22Rv1 (cell line): ENCODE results near the gene RNASE4.
A peak's percentile ranks its signal among the peaks of the same experiment; 100 is the strongest.

Source experiments
- H3K27ac ChIP-seq: fragments of 450-650 bp; 2 replicates; pipeline ENCODE4 v1.5.1; 2017
- ZFX ChIP-seq: fragments of 450-650 bp; IDR thresholded peaks from 2 replicates; pipeline ENCODE4 v1.6.1; 2017; ENCODE audit warnings: antibody characterized with exemption, borderline replicate concordance
- TF ChIP-seq, protein P1 (sequence below): fragments of 450-650 bp; IDR thresholded peaks from 2 replicates; pipeline ENCODE4 v1.5.1; 2017; ENCODE audit warnings: mild to moderate bottlenecking

RNASE4 gene

DNA sequence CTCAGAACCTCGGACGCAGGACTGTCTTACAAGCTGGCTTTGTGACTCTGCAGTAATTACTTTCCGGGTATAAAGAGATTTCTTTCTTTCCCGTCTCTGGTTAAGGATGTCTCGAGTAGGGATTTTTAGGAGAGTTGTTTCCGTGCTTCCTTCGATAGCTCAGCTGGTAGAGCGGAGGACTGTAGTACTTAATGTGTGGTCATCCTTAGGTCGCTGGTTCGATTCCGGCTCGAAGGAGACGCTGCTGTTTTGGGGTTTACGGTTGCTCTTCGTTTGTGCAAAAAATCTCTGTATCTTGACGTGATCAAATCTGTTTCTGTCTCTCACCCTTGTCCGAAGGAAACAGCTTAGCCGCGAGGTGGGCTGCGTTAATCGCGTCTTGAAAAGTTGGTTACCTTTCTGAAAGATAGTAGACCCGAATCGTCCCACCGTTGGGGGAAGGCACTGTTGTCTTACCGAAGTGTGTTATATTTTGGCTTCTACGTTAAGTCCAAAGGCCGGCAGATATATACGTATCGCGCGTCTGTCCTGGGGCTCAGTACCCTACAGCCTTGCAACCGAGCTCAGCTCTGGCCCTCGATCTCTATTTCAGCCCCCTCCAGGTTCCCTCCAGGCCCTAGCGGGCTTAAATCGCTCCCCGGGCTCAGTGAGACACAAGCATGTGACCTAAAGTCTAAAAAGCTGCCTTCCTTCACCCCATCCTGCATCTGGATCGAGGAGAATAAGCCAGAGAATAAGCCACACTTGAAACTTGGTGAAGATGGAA is 1.1 kb upstream of the RNASE4 start:
- TF ChIP-seq, protein P1, sequence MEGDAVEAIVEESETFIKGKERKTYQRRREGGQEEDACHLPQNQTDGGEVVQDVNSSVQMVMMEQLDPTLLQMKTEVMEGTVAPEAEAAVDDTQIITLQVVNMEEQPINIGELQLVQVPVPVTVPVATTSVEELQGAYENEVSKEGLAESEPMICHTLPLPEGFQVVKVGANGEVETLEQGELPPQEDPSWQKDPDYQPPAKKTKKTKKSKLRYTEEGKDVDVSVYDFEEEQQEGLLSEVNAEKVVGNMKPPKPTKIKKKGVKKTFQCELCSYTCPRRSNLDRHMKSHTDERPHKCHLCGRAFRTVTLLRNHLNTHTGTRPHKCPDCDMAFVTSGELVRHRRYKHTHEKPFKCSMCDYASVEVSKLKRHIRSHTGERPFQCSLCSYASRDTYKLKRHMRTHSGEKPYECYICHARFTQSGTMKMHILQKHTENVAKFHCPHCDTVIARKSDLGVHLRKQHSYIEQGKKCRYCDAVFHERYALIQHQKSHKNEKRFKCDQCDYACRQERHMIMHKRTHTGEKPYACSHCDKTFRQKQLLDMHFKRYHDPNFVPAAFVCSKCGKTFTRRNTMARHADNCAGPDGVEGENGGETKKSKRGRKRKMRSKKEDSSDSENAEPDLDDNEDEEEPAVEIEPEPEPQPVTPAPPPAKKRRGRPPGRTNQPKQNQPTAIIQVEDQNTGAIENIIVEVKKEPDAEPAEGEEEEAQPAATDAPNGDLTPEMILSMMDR: no peak
- TF ChIP-seq ZFX: no peak
- H3K27ac ChIP-seq: peak overlapping the region; percentile 100

DNA sequence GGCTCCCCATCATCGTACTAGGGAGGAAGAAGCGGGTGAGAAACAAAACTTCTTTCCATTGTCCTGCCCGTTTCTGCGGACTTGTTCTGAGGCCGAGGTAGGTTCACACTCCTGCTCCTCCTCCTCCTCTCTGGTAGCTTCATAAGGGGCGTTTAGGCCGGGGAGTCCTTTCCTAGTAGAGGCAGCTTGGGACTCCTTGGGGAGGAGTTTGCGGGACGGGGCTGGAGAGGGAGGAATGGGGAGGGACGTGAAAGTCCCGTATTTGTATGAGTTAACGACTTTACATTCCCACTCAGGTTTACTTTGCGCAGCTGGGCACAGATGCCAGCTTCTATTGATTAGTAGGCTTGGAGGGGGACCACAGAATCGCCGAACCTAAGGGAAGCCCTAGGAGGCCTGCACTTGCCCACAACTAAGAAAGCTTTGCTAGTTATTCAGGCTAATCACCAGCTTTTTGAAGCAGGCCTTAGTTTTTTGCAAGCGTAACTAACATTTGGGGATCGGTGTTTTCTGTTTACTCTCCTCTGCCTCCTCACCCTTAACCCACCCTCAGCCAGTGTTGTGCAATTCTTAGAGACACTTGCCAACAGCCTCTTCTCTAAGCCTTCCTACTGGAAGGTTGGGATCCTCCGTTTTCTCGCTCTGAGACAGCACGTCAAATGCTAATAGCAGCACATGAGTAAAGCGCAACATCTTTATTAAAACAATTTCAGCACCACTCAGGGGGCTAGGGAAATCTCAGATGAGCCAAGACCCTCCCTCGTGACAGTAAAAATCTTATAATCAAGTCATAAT is 499 bp downstream of the RNASE4 start:
- TF ChIP-seq, protein P1: no peak
- no peak for TF ChIP-seq ZFX

DNA sequence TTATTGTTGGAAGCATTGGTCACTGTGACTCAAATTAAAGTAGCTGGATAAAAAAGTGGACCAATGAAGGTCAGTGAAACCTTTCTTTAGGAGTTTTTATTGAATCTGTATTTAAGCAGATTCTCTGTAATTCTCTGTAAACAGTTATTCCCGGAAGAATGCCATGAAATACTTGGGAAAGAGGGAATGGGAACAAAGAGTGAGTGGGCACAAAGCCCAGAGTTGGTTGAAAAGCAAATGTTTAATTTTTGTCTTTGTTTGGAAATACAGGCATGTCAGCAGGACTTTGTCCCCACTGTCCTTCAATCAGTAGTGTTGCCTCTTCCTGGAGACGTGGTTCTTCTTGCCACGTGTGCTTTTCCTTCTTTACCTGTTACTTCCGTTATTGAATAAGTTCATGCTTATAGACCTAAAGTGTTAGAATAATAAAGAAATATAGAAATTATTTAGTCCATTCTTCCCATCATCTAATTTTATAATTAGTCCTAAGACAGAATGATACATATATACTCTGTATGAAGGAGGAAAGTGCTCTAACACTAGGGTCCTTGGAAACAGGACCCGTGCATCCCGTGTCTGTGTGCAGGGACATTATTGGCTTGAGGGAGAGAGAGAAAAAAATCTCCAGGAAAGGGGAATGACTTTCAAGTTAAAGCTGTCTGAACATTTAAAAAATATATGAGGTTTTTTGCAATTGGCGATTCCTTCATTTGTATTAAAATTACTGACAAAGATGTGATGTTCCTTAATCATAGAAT is 2.2 kb downstream of the RNASE4 start:
- H3K27ac ChIP-seq: peak overlapping the region; percentile 100
- TF ChIP-seq, protein P1: no peak
- TF ChIP-seq ZFX: no peak

More for the DNA sequence above, 499 bp downstream of the RNASE4 start:
- H3K27ac ChIP-seq: peak overlapping the region; percentile 100

DNA sequence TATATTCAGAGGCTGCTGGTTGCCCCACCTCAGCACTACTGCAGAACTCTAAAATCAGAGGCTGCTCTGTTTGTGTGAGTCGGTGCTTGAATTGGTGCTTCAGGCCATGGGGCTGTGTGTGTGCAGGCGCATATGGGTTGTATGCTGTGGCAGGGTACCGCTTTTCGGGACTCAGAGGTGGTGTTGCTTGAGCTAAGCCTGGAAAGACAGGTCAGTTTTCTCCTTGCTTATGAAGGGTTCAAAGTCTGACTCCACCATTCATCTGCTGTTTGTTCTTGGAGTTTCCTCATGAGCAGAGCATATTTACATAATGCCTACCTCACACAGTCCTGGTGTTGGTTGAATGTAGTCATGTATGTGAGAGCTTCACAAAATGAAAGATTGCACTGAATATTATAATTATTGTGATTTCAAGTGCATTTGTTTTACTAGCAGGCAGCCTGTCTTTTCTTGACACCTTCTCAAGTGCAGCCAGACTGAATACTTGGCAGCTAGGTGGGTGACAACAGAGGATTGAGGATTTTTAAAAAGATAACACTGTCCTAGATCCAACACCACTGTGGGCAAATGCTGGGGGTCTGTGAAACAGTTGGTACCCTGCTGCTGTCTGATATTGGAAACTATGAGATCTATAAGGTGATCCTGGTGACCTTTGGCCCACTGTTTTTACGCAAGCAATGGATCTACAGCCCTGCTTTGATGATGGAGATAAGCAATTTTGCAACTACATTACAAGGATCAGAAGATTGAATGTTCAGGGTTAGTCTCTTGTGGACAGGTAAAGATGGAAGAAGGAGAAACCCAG is 3.2 kb downstream of the RNASE4 start:
- TF ChIP-seq ZFX: no peak
- TF ChIP-seq, protein P1: no peak
- peak overlapping the region; percentile 100 for H3K27ac ChIP-seq

DNA sequence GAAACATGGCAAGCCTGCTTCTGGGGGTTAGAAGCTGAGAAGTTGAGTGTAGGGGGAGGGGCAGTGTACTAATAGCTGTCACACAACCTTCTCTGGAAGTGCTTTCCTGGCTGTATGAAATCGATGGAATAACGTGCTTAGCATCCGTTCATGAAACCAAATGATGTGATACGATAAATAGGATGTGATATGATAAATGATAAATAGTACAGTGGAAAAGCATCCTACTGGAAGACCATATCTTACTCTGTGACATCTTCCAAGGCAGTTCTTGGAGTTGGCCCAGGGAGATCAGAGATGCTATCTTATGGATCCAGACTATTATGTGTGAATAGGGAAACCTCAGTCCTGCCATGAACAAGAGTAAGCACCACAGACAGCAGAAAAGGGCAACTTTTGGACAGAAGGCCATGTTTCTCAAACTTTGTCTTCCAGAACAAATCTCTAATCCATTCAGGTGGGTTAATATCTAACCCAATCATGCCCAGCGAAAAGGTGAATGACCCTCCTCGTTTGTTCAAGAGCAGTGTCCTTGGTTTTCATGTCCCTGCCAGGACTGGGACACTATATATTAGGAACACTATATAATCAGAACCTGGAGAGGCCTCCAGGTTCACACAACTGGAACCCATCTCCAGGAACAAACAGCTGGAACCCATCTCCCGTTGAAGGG is 3.9 kb downstream of the RNASE4 start, which contains the start of gene ANG:
TSS of gene ANG (plus strand) at position 598 of the 673 bp plus-strand sequence. CDS start 4,801 bp downstream, outside the sequence.
- TF ChIP-seq ZFX: no peak
- TF ChIP-seq, protein P1: no peak
- H3K27ac ChIP-seq: peak within 1 kb of the TSS; percentile 100
